Hypothalamus (tissue), 51 donors: ENCODE measurements around the gene RTBDN.
"Not testable (repeated sequence)": the region's sequence is repeated elsewhere in the genome, so short reads cannot be mapped to it uniquely, and the experiment has no call there.

Source experiments
- DNase-seq, 51 donors: peaks; one replicate each; lab custom pipeline; 2025; lab: John Stamatoyannopoulos, UW

The RTBDN gene

DNA sequence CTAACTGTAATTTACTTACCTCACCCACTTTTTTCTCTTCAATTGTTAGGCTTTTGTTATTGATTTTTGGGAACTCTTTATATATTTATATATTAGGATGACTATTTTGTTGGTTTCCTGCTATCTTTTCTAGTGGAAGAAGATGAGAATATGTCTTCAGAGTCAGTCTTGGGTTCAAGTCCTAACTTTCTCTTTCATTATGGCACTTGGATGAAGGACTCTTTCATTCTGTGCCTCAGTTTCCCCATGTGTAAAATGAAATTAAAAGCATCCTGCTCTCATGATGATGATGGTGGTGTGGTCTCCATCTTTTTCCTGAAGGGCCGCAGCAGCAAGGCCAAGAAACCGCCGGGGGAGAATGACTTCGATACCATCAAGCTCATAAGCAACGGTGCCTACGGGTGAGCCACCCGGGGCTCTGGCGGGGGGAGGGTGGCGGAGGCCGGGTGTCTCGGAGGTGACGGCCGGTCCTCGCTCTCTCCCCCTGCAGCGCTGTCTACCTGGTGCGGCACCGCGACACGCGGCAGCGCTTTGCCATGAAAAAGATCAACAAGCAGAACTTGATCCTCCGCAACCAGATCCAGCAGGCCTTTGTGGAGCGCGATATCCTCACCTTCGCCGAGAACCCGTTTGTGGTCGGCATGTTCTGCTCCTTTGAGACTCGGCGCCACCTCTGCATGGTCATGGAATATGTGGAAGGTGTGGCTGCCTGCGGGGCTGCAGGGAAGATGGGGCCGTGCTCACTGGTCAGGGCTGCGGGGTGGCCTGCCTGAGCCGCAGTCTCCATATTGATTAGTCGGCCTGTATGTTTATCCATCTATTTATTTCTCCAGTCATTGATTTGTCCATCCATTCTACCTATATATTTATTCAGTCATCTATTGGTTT lies 23.9 kb upstream of the RTBDN start:
- DNase-seq, result no peak

GRCh38 chr19:12856653-12857052 lies 22.3 kb upstream of the RTBDN start:
- DNase-seq, result no peak

DNA sequence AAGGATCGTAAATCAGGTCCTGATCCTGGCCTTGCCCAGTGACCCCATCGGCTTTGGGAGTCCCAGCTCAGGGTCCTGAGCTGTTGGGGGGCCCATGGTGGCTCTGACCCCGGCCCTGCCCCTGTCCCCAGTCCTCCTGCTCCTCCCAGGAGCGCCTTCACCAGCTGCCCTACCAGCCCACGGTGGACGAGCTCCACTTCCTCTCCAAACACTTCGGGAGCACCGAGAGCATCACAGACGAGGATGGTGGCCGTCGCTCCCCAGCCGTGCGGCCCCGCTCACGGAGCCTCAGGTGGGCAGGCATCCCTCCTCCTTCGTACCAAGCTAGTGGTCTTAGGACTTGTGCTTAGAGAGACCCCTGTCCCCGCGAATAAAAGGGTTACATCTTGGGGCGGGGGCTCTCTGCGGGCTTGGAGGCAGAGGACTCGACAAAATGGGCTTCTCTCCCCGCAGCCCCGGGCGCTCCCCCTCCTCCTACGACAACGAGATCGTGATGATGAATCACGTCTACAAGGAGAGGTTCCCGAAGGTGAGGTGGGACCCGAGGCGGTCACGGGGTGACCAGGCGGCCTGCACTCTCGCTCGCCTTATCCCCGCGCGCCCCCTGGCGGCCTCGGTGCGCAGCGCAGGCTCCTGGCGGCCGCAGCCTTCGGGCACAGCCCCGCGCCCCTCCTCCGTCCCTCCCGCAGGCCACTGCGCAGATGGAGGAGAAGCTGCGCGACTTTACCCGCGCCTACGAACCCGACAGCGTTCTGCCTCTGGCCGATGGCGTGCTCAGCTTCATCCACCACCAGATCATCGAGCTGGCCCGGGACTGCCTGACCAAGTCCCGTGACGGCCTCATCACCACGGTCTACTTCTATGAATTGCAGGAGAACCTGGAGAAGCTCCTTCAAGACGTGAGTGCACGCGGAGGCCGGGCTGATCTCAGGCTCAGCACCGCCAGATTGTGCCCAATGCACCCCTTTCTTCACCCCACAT lies 13.1 kb upstream of the RTBDN start:
- peak in 50 of 51 donors; percentile 8 to 93 (median 68) for DNase-seq

GRCh38 chr19:12846613-12847012 lies 12.2 kb upstream of the RTBDN start:
- DNase-seq, result not testable (repeated sequence)

DNA sequence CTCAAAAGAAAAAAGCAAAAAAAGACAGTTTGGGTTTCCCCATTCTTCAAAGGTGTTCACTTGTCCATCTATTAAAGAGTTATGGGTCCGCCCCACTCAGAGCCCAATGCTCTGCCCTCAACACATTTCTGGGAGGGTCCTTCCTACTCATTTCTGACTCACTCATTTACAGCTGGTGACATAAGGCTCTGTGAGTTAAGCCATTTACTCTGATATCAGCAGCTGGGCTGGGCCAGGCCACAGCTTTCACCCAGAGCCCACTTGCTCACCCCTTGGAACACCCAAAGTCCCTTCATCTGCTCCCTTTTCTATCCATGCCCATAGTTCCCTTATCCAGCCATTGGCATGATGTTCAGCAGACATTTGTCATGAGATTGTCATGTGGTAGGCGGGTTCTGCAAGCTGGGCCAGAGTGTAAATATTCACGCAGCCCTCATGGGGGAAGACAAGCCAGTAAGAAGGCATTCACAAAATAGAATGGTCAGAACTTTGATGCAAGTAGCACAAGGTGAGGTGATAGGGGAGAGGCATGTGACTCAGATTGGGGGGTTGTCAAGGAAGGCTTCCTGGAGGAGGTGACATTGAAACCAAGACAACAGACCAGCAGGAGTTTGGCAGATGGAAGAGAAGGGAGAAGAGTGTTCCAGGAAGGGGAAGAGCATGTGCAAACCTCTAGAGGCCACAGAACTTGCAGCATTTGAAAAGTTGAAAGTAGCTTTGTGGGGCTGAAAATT lies 9.8 kb upstream of the RTBDN start:
- no peak for DNase-seq

- DNase-seq, result no peak
Observed at GRCh38 chr19:12843328-12843727, 8.9 kb upstream of the RTBDN start.

DNA sequence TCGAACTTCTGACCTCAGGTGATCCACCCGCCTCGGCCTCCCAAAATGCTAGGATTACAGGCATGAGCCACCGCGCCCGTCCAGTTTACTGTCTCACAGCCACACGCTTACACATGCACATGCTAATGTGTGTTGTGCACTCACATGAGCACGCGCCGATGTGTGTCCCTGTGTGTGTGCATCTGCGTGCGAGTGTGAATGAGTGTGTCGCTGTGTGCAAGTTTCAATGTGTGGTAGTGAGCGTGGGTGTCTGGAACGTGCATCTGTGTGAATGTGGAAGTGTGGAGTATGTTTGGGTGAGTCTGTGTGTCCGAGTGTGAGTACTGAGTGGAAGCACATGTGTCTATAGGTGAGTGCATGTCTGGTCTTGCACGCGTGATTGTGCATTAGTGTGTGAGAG lies 8.1 kb upstream of the RTBDN start:
- DNase-seq, result no peak

- DNase-seq, result peak in 22 of 51 donors; percentile 3 to 58 (median 26)
Observed at GRCh38 chr19:12841094-12841493, 6.7 kb upstream of the RTBDN start.

DNA sequence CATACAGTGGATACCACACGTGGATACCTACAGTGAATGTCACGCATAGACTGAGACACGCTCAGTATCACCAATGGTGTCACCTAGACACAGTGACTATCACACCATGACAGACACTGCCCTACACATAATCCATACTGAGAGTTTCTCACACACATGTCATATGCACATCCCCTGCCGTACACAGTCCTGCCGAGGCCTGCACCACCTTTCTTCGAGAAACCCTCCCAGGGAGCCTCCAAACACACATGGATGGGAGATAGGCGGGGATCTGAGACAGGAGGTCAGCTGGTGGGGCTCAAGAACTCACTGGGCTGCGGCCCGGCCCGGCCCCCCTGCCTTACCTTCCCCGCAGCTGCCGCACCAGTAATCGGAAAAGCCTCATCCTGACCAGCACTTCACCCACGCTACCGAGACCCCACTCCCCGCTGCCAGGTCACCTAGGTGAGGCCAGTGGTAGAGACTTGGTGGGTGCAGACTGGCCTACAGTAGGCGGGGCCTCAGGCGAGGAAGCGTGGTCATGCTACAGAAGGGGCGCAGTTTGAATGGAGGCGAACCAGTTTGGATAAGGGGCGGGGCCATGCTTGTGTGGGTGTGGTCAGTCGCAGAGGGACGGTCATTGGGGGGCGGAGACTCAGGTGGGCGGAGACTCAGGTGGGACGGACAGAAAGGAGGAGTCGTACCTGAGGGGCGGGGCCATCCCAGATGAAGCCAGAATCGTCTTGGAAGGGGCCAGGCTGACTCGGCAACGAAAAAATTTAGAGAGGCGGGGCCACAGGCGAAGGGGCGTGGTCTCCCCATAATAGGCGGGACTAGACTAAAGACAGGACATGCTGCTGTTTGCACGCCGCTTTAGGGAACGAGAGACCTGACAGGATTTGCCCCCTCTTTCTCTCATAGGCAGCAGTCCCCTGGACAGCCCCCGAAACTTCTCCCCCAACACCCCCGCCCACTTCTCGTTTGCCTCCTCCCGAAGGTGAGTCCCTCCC lies 6.0 kb upstream of the RTBDN start:
- peak in 24 of 51 donors; percentile 3 to 75 (median 42) for DNase-seq

- peak in 3 of 51 donors; percentile 5 to 27 (median 26) for DNase-seq
Observed at GRCh38 chr19:12838886-12839756, 4.7 kb upstream of the RTBDN start.

- DNase-seq, result peak in 19 of 51 donors; percentile 8 to 69 (median 25)
Observed at GRCh38 chr19:12838182-12838885, 4.0 kb upstream of the RTBDN start, which contains the start of gene MAST1. Gene MAST1 (plus strand): TSS chr19:12838515. CDS start chr19:12838573, 58 bp downstream.

DNA sequence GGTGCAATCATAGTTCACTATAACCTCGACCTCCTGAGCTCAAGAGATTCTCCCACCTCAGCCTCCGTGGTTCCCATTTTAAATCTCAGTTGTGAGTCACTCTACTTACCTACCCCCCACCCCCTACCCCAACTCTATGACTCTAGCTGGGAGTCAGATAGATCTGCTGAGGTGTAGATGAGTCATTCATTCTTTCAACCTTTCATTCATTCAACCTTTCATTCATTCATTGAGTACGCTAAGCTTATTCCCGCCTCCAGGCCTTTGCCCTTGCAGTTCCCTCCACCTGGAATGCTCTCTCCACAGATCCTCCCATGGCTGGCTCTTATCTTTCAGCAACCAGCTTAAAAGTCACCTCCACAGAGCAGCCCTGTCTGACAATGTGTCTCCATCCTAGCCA lies 2.8 kb upstream of the RTBDN start:
- no peak for DNase-seq

- DNase-seq, result no peak
Observed at GRCh38 chr19:12836529-12836863, 2.1 kb upstream of the RTBDN start.

DNA sequence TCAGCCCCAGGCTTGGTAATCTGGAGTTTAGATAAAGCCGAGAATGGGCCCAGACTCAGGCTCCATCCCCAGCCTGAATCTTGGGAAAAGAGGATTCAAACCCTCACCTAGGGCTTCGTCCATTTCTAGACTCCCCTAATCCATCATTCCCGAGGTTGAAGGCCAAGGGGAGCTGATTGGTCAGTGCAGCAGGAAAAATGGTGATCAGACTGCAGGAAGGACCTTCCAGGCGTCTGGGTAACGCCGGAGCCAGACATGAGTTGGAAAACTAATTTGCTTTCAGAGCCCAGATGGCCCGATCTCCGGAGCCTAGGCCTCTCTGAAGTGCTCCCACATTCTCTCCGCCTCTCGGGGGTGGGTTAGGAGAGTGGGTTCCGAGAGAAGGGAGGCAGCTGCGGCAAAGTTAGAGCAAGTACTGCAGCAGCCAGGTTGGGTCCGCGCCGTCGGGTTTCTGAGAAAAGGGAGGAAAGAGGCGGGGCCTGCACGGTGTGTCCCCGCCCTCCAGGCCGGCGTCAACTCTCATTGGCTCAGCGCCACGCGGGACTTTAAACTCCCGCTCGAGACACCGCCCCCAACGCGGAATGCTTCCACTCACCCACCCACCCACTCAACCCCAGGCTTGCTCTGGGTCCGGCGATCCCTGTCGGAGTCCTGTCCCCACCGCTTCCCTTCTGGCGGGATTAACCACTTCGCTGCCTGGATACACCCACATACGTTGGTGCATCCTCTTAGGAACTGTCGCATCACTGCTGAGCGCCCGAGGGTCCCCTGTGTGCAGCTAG lies 788 bp upstream of the RTBDN start:
- DNase-seq, result peak in 11 of 51 donors; percentile 1 to 33 (median 21)

GRCh38 chr19:12833738-12834565 lies 427 bp downstream of the RTBDN start:
- DNase-seq, result peak in 14 of 51 donors; percentile 3 to 36 (median 27)

DNA sequence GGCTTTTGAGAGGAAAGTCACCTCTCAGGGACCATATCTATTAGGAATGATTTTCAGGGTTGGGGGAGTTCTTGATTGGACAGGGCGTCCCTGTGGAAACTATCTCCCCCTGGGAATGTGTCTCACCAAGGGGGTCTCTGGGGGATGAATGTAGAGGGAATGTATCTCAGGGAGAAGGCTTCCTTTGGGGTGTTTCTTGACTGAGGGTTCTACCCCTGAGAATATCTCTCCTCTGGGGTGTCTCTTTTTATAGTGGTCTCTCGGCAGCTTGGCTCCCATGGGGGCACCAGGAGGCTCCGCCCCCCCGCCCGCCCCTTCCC lies 1.0 kb downstream of the RTBDN start:
- peak in 1 of 51 donors; percentile 7 for DNase-seq
